Breast epithelium (tissue), 3 donors: ENCODE measurements around the gene SPON1.

Experiments used
- POLR2A ChIP-seq: fragments of 450-650 bp; IDR thresholded peaks from one replicate; pipeline ENCODE4 v1.6.1; 2016; ENCODE audit warnings: antibody characterized with exemption, mild to moderate bottlenecking, moderate library complexity
- POLR2AphosphoS5 ChIP-seq, 3 donors: sonication (generic); formaldehyde crosslinking; IDR thresholded peaks; one replicate each; pipeline ENCODE4 v1.6.1; 2017; ENCODE audit warnings: antibody characterized with exemption in 3 of 3
- TF ChIP-seq, protein P1 (sequence below), 3 donors: fragments of 450-650 bp; IDR thresholded peaks; one replicate each; pipeline ENCODE4 v1.5.1; 2016 to 2017; ENCODE audit warnings: antibody characterized with exemption in 3 of 3, mild to moderate bottlenecking in 3 of 3, moderate library complexity in 3 of 3

DNA sequence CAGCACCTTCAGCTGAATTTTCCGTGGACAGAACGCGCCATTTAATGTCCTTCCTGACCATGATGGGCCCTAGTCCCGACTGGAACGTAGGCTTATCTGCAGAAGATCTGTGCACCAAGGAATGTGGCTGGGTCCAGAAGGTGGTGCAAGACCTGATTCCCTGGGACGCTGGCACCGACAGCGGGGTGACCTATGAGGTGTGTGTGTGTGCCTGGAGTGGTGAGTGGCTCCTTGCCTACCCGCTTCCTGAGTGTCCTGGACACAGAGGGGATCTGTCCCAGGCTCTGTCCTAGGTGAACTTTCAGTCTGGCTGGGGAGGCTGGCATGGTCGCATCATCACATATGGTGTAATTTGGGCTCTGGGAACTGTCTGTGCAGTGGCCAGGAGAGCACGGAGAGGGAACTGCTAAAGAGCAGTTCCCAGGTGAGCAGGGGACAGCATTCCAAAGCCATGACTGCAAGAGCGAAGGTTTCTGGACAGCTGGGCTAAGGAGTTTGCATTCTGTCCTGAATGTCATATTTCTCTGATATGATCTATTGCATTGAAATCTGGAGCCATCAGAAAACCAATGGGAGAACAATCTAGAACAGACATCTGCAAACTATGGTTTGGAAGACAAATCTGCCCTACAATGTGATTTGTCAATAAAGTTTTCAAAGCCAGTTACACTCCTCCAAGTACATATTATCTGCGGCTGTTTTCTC, 292.2 kb downstream of the SPON1 start:
- TF ChIP-seq POLR2A, result no peak
- TF ChIP-seq, protein P1, sequence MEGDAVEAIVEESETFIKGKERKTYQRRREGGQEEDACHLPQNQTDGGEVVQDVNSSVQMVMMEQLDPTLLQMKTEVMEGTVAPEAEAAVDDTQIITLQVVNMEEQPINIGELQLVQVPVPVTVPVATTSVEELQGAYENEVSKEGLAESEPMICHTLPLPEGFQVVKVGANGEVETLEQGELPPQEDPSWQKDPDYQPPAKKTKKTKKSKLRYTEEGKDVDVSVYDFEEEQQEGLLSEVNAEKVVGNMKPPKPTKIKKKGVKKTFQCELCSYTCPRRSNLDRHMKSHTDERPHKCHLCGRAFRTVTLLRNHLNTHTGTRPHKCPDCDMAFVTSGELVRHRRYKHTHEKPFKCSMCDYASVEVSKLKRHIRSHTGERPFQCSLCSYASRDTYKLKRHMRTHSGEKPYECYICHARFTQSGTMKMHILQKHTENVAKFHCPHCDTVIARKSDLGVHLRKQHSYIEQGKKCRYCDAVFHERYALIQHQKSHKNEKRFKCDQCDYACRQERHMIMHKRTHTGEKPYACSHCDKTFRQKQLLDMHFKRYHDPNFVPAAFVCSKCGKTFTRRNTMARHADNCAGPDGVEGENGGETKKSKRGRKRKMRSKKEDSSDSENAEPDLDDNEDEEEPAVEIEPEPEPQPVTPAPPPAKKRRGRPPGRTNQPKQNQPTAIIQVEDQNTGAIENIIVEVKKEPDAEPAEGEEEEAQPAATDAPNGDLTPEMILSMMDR (IDR thresholded peaks at IDR 0.05), result no peak
- no peak for TF ChIP-seq POLR2AphosphoS5 (IDR thresholded peaks at IDR 0.05)
